CD4-positive, alpha-beta T cell (primary cell): ENCODE measurements around the gene SND1. TPM values are rescaled to one million over a fixed set of nuclear protein-coding genes. Genes with fewer than 3 reads are reported as not detected.

Experiments used
- ATAC-seq: fragments of 200-7000 bp; cut with Tn5 transposase; one replicate; pipeline ENCODE4 v1.10.0; 2022; ENCODE audit warnings: mild to moderate bottlenecking; ENCODE audit not compliant: poor library complexity
- CTCF ChIA-PET: fragments of 350-600 bp; sonication (Branson Sonifier 250); formaldehyde crosslinking; loops from one replicate; lab custom pipeline; 2021; ENCODE audit warnings: antibody characterized with exemption, inconsistent platforms; lab: Charles Lee
- POLR2A ChIA-PET: fragments of 350-600 bp; sonication (Branson Sonifier 250); formaldehyde crosslinking; loops from one replicate; lab custom pipeline; 2021; ENCODE audit warnings: antibody characterized with exemption, inconsistent platforms; lab: Charles Lee
- DNase-seq, 14 experiments: peaks; one replicate each; pipeline ENCODE4 v3.0.0-alpha.2; 2013 to 2020; ENCODE audit warnings: mixed read lengths in 2 of 14
- H3K27ac ChIP-seq, 2 donors: one replicate each; pipeline versions ENCODE4 v1.5.1 to v1.7.0; 2013; ENCODE audit warnings: low read length in 2 of 2, low read depth in 1 of 2, mild to moderate bottlenecking in 1 of 2
- H3K27me3 ChIP-seq, 2 experiments: 1 replicate in 1 of 2; 2 replicates in 1 of 2; pipeline versions ENCODE4 v1.6.1 to v1.7.0; 2013; ENCODE audit warnings: low read length in 2 of 2, control low read depth in 1 of 2, mild to moderate bottlenecking in 1 of 2, moderate library complexity in 1 of 2; ENCODE audit not compliant: insufficient read depth in 2 of 2, control insufficient read depth in 1 of 2
- H3K36me3 ChIP-seq: one replicate; pipeline ENCODE4 v1.6.1; 2013; ENCODE audit warnings: low read length, control low read depth; ENCODE audit not compliant: insufficient read depth
- H3K4me1 ChIP-seq: one replicate; pipeline ENCODE4 v1.6.1; 2013; ENCODE audit warnings: low read length, control low read depth; ENCODE audit not compliant: insufficient read depth
- H3K4me3 ChIP-seq: one replicate; pipeline ENCODE4 v1.5.1; 2013; ENCODE audit warnings: mild to moderate bottlenecking, low read length, moderate library complexity
- H3K9me3 ChIP-seq, 2 experiments: 1 replicate in 1 of 2; 2 replicates in 1 of 2; pipeline versions ENCODE4 v1.6.1 to v1.7.0; 2013; ENCODE audit warnings: low read length in 2 of 2, mild to moderate bottlenecking in 2 of 2, control low read depth in 1 of 2, moderate library complexity in 1 of 2; ENCODE audit not compliant: control insufficient read depth in 1 of 2, insufficient read depth in 1 of 2
- H3K27ac Mint-ChIP-seq: one replicate; pipeline ENCODE4 v1.8.0; 2020; ENCODE audit warnings: mixed read lengths
- H3K27me3 Mint-ChIP-seq: one replicate; pipeline ENCODE4 v1.8.0; 2021; ENCODE audit warnings: mixed read lengths
- H3K36me3 Mint-ChIP-seq: one replicate; pipeline ENCODE4 v1.8.0; 2021; ENCODE audit warnings: low read depth, mixed read lengths
- H3K4me1 Mint-ChIP-seq: one replicate; pipeline ENCODE4 v1.8.0; 2021; ENCODE audit warnings: low read depth, mixed read lengths
- H3K4me3 Mint-ChIP-seq: one replicate; pipeline ENCODE4 v1.8.0; 2020; ENCODE audit warnings: mild to moderate bottlenecking, mixed read lengths
- H3K9me3 Mint-ChIP-seq: one replicate; pipeline ENCODE4 v1.8.0; 2020; ENCODE audit warnings: mixed read lengths
- intact Hi-C, 2 experiments: fragments of 100-400 bp; cut with DNase I in 1 of 2; cut with micrococcal nuclease in 1 of 2; formaldehyde crosslinking; loops; one replicate each; pipeline versions ENCODE4 v1.15.1 to v1.9.0; 2023 to 2025; cut with DNase I, micrococcal nuclease
- total RNA-seq, 174 experiments: library from RNA in 2 of 174; stranded (reverse) in 2 of 174; gene quantifications; one replicate each; pipeline ENCODE4 v1.2.3 and lab custom pipeline; 2021 to 2026
- TF ChIP-seq, protein P1 (sequence below): fragments of 200-600 bp; IDR thresholded peaks from one replicate; pipeline ENCODE4 v1.8.0; 2022; ENCODE audit warnings: antibody characterized with exemption, mild to moderate bottlenecking

Gene SND1
- total RNA-seq, 2 experiments from 2014 or later: 104 to 113 TPM

DNA sequence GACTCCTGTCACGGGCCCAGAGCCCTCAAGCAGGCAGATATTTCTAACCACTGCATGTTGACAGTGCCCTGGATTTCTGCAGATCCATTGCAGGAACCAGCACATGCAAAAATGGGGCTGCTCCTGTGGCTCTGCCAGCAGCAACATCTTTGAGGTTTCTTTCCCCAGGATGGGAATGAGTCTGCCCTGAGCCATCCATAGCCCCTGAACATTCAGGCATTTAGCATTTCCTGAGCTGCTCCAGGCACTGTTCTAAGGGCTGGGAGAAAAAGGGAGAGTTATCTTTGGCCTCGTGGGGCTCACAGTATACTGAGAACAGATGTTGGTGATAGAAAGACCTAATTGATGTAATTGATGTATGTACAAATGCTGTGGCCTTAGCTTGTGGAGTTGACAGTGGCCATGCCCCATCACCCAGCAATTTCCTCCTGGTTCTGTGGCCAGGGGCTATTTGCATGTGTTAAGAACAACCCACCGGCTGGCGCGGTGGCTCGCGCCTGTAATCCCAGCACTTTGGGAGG, 445.3 kb downstream of the SND1 start:
- H3K36me3 Mint-ChIP-seq: peaks cover 19% of the 10 kb centered on the region
- H3K4me1 Mint-ChIP-seq: peaks cover 22% of the 10 kb centered on the region
- ChIA-PET CTCF (no interaction called here), POLR2A (interaction anchor here (0.6 kb wide), 1 partner anchor 9 kb away, joined by 3 read pairs; no protein-coding TSS in a partner anchor)
- Histone ChIP-seq H3K4me3 (no peak overlapping the region), H3K9me3 (peaks cover 0 to 9% of the 10 kb centered on the region in 2 experiments), H3K27me3 (no peaks in the 10 kb centered on the region), H3K4me1 (peaks cover 8% of the 10 kb centered on the region), H3K27ac (no peak overlapping the region), H3K36me3 (peaks cover 24% of the 10 kb centered on the region)
- H3K27me3 Mint-ChIP-seq: no peaks in the 10 kb centered on the region
- H3K9me3 Mint-ChIP-seq: no peaks in the 10 kb centered on the region
- intact Hi-C loops: no loop called here
- H3K27ac Mint-ChIP-seq: peak overlapping the region; percentile 17
- H3K4me3 Mint-ChIP-seq: no peak overlapping the region
- TF ChIP-seq, protein P1, sequence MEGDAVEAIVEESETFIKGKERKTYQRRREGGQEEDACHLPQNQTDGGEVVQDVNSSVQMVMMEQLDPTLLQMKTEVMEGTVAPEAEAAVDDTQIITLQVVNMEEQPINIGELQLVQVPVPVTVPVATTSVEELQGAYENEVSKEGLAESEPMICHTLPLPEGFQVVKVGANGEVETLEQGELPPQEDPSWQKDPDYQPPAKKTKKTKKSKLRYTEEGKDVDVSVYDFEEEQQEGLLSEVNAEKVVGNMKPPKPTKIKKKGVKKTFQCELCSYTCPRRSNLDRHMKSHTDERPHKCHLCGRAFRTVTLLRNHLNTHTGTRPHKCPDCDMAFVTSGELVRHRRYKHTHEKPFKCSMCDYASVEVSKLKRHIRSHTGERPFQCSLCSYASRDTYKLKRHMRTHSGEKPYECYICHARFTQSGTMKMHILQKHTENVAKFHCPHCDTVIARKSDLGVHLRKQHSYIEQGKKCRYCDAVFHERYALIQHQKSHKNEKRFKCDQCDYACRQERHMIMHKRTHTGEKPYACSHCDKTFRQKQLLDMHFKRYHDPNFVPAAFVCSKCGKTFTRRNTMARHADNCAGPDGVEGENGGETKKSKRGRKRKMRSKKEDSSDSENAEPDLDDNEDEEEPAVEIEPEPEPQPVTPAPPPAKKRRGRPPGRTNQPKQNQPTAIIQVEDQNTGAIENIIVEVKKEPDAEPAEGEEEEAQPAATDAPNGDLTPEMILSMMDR: no peak
- DNase-seq (no peak), ATAC-seq (no peak)

DNA sequence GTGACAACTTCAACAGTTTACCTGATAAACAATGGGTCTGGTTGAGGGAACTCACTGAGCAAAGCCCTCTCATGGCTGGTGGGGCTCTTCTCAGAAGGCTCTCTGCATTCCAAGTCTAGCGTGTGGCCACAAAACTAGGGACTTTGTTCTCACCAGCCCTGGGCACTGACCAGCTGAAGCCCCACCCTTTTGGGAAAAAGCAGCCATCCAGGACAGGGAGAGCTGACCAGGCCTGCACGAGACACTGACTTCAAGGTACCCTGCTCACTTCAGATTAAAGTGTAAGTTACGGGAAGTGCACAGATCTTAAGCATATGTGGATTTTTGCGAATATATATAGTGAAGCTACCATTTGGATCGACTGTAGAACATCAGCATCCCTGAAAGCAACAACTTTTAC, 446.6 kb downstream of the SND1 start:
- no peak overlapping the region for H3K4me3 ChIP-seq
- ATAC-seq (no peak), DNase-seq (no peak)
- H3K27ac ChIP-seq: no peak overlapping the region
- H3K27me3 ChIP-seq: no peaks in the 10 kb centered on the region
- H3K27ac Mint-ChIP-seq: peak overlapping the region; percentile 15
- CTCF ChIA-PET: no interaction called here
- TF ChIP-seq, protein P1: no peak
- POLR2A ChIA-PET: no interaction called here
- intact Hi-C loops: no loop called here
- peaks cover 15% of the 10 kb centered on the region for H3K36me3 Mint-ChIP-seq
- peaks cover 0 to 9% of the 10 kb centered on the region in 2 experiments for H3K9me3 ChIP-seq
- peaks cover 16% of the 10 kb centered on the region for H3K4me1 ChIP-seq
- peaks cover 32% of the 10 kb centered on the region for H3K4me1 Mint-ChIP-seq
- peaks cover 11% of the 10 kb centered on the region for H3K36me3 ChIP-seq
- no peaks in the 10 kb centered on the region for H3K9me3 Mint-ChIP-seq
- H3K27me3 Mint-ChIP-seq: no peaks in the 10 kb centered on the region
- no peak overlapping the region for H3K4me3 Mint-ChIP-seq

DNA sequence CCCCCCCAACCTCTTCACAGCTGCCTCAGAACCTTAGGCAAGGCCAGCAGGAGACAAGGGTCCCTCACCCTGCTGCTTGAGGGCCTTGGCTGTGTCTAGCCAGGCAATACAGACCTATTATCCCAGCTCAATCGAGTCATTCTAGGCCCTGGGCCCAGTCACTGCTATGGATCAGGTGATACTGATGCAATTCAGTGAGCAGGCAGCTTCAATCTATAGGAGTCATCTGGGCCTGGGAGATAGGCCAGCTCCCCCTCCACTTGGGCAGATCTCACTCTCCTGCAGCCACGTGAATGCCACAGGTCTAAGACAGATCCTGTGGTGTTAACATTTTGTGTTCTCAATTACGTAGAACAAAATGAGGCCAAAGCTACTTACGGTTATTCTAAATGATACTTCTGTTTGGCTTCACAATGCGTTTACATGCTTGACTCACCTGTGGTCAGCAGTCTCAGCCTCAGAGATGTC, 447.2 kb downstream of the SND1 start:
- no peak overlapping the region for H3K4me3 ChIP-seq
- Mint-ChIP-seq H3K4me1 (peaks cover 35% of the 10 kb centered on the region), H3K9me3 (no peaks in the 10 kb centered on the region), H3K27me3 (no peaks in the 10 kb centered on the region), H3K27ac (peak overlapping the region; percentile 19), H3K36me3 (peaks cover 11% of the 10 kb centered on the region), H3K4me3 (peak overlapping the region; percentile 34)
- TF ChIP-seq, protein P1: no peak
- POLR2A ChIA-PET: interaction anchor here (1.2 kb wide), 1 partner anchor 9 kb away, joined by 6 read pairs; no protein-coding TSS in a partner anchor
- no peak for ATAC-seq
- intact Hi-C loops: no loop called here
- no peak for DNase-seq
- no peaks in the 10 kb centered on the region for H3K27me3 ChIP-seq
- no peak overlapping the region for H3K27ac ChIP-seq
- peaks cover 22% of the 10 kb centered on the region for H3K4me1 ChIP-seq
- CTCF ChIA-PET: no interaction called here
- peaks cover 0 to 9% of the 10 kb centered on the region in 2 experiments for H3K9me3 ChIP-seq
- peaks cover 5% of the 10 kb centered on the region for H3K36me3 ChIP-seq
